Spleen (tissue), 11 donors: ENCODE results near the gene TRIM71. TPM values are rescaled to one million over a fixed set of nuclear protein-coding genes. Genes with fewer than 3 reads are reported as not detected.

Source experiments
- DNase-seq: peaks from one replicate; pipeline ENCODE4 v3.0.0-alpha.2; 2020
- H3K27ac ChIP-seq, 8 donors: fragments of 200-600 bp; sonication (generic) in 7 of 8; 1 replicate in 4 of 8; 2 replicates in 4 of 8; pipeline versions ENCODE4 v1.5.0 to v1.8.0; 2016 to 2021; ENCODE audit warnings: inconsistent platforms in 4 of 8, mild to moderate bottlenecking in 4 of 8, moderate library complexity in 1 of 8
- H3K27me3 ChIP-seq, 7 donors: fragments of 200-600 bp; sonication (generic) in 6 of 7; replicated peaks in 1 of 7; 1 replicate in 4 of 7; 2 replicates in 3 of 7; pipeline versions ENCODE4 v1.5.0 to v1.8.0; 2016 to 2021; ENCODE audit warnings: inconsistent platforms in 3 of 7, mild to moderate bottlenecking in 1 of 7
- H3K36me3 ChIP-seq, 6 donors: fragments of 200-600 bp; sonication (generic) in 5 of 6; 1 replicate in 4 of 6; 2 replicates in 2 of 6; pipeline versions ENCODE4 v1.5.0 to v1.8.0; 2016 to 2021; ENCODE audit warnings: inconsistent platforms in 2 of 6
- H3K4me1 ChIP-seq, 6 donors: fragments of 200-600 bp; sonication (generic) in 5 of 6; 1 replicate in 3 of 6; 2 replicates in 3 of 6; pipeline versions ENCODE4 v1.5.0 to v1.8.0; 2016 to 2021; ENCODE audit warnings: inconsistent platforms in 3 of 6
- H3K4me3 ChIP-seq, 8 donors: fragments of 200-600 bp; sonication (generic) in 7 of 8; 1 replicate in 4 of 8; 2 replicates in 4 of 8; pipeline versions ENCODE4 v1.5.0 to v1.8.0; 2016 to 2021; ENCODE audit warnings: inconsistent platforms in 4 of 8, mild to moderate bottlenecking in 4 of 8, moderate library complexity in 2 of 8
- H3K9me3 ChIP-seq, 8 donors: fragments of 200-600 bp; sonication (generic) in 7 of 8; 1 replicate in 4 of 8; 2 replicates in 4 of 8; pipeline versions ENCODE4 v1.5.0 to v1.8.0; 2016 to 2021; ENCODE audit warnings: inconsistent platforms in 4 of 8
- POLR2A ChIP-seq, 3 donors: fragments of 450-650 bp; IDR thresholded peaks; one replicate each; pipeline ENCODE4 v1.5.1; 2017; ENCODE audit warnings: antibody characterized with exemption in 3 of 3, mild to moderate bottlenecking in 1 of 3
- POLR2AphosphoS5 ChIP-seq, 3 donors: sonication (generic); formaldehyde crosslinking; IDR thresholded peaks; one replicate each; pipeline ENCODE4 v1.5.1; 2017; ENCODE audit warnings: antibody characterized with exemption in 3 of 3
- WGBS, 5 donors: extraction: QIAGEN DNeasy Blood & Tissue Kit in 3 of 5; methylation state at CpG; one replicate each; pipeline versions ENCODE4 v1.1.5 to v1.1.7; 2013 to 2018; 5-methylcytosine and 5-hydroxymethylcytosine counted together
- intact Hi-C: fragments of 100-400 bp; cut with DNase I; formaldehyde crosslinking; loops from one replicate; pipeline ENCODE4 v1.15.0; 2023; ENCODE audit warnings: low total_unique reads
- polyA plus RNA-seq, 3 donors: library from polyadenylated mRNA; stranded (reverse); fragments of 200-250 nt; gene quantifications; one replicate each; pipeline ENCODE4 v1.2.1, GENCODE V29; 2013
- total RNA-seq, 7 donors: library from RNA; depleted of rRNA in 3 of 7; stranded (reverse); fragments of >200 nt in 3 of 7; fragmentation: NEBNext Ultra II Directional in 4 of 7; extraction: Animal tissue kit (Norgen Biotek cat#: 25700) in 4 of 7; gene quantifications; one replicate each; pipeline versions ENCODE4 v1.1.0 to v1.2.1, GENCODE V29; 2016 to 2021
- TF ChIP-seq, protein P1 (sequence below), 11 experiments: fragments of 200-600 bp in 7 of 11; fragments of 450-650 bp in 4 of 11; sonication (generic) in 4 of 11; IDR thresholded peaks in 8 of 11; conservative IDR thresholded peaks in 3 of 11; 1 replicate in 7 of 11; 2 replicates in 4 of 11; pipeline versions ENCODE4 v1.4.0 to v1.8.0; 2016 to 2021; ENCODE audit warnings: antibody characterized with exemption in 11 of 11, inconsistent platforms in 4 of 11, mild to moderate bottlenecking in 1 of 11
- donor health status: healthy with polysubstance abuse.
- donor health status: DM: no; HTN: no; CAD: no; lungs with moderate emphysema.
- donor health status: DM: no; HTN: no; CAD: no.
- donor health status: Bipolar disorder and iron deficiency.
- donor health status: healthy.
- donor health status: DM: no; HTN: no; CAD: no.
- donor health status: DM: yes; HTN: yes; CAD: no.

The TRIM71 gene
- total and polyA plus RNA-seq, 10 donors, result under 0.01 to 0.09 (median 0.03) TPM; not detected in 5

DNA sequence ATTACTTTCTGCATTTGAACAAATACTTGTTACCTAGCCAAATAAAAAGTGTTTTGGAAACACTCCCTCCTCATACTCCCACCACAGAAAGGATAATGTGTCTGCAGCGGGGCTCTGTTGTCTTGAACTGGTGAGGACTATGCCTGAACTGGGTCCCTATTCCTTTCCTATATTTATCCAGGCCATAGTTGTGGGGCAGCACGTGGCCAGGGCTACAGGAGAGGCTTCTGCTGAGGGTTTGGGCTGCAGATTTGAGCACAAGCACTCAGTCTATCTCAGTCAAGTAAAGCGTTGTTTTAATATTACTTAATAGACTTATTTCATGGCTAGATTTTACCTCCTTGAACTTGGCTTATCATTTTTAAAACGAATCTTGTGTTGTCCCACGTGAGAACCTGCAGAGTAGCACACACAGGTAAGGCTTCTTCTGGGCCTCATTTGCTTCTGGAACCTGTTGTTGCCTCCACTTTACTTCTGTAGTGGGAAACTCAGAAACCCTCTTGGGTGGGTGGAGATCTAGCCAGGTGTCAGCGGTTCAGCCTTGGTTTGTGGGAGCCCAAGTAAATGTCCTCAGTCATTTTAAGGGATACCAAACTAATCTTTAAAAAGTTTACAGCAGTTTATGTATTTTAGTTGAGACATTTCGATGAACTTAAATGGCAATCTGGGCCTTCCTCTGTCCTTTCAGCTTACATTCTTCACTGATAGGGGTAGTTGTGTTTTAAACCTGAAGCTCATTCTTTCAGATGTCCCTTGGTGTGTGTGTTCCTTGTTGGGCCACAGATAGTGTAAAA, 51.1 kb downstream of the TRIM71 start:
- H3K4me1 ChIP-seq, result peaks cover 0 to 9% (median 0%) of the 10 kb centered on the region in 6 donors
- H3K4me3 ChIP-seq, result no peak overlapping the region
- no peak for TF ChIP-seq POLR2AphosphoS5 (IDR thresholded peaks at IDR 0.05)
- no peak for TF ChIP-seq POLR2A (IDR thresholded peaks at IDR 0.05)
- TF ChIP-seq, protein P1, sequence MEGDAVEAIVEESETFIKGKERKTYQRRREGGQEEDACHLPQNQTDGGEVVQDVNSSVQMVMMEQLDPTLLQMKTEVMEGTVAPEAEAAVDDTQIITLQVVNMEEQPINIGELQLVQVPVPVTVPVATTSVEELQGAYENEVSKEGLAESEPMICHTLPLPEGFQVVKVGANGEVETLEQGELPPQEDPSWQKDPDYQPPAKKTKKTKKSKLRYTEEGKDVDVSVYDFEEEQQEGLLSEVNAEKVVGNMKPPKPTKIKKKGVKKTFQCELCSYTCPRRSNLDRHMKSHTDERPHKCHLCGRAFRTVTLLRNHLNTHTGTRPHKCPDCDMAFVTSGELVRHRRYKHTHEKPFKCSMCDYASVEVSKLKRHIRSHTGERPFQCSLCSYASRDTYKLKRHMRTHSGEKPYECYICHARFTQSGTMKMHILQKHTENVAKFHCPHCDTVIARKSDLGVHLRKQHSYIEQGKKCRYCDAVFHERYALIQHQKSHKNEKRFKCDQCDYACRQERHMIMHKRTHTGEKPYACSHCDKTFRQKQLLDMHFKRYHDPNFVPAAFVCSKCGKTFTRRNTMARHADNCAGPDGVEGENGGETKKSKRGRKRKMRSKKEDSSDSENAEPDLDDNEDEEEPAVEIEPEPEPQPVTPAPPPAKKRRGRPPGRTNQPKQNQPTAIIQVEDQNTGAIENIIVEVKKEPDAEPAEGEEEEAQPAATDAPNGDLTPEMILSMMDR (IDR thresholded peaks at IDR 0.05 in 8 of 11, conservative IDR thresholded peaks at IDR 0.05 in 3 of 11), result no peak

DNA sequence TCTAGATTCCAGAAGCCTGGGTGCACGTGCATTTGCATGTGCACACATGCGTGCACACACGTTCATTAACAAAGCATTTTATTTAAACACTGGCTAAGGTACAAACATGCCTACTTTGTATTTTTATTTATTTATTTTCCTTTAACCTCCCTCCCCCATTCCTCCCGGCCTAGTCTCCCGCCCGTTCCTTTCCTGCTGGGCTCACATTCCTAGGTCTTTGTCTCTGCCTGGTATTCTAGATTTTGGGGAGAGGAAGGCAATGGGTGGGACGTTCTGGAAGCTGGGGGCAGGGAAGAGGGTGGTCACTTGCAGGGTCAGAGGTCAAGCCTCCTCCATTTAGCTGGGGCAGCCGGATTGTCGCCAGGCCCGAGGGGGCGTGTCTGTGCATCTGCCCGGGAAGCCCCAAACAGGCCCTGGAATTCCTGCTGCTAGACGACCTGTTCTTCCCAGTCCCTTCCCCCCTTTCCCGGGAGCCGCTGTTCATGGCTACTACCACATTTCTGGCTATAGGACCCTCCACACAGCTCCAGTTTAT, 51.8 kb downstream of the TRIM71 start:
- H3K4me3 ChIP-seq, result no peak overlapping the region
- no peaks in the 10 kb centered on the region for H3K27me3 ChIP-seq
- DNase-seq, result no peak
- peaks cover 0 to 9% (median 0%) of the 10 kb centered on the region in 6 donors for H3K4me1 ChIP-seq
- 82 to 89% (median 85%) methylated on average over 15 of the region's 15 CpGs for WGBS, 5 donors
- H3K27ac ChIP-seq, result no peak overlapping the region
- H3K36me3 ChIP-seq, result no peaks in the 10 kb centered on the region
- no peak for TF ChIP-seq POLR2AphosphoS5 (IDR thresholded peaks at IDR 0.05)
- TF ChIP-seq, protein P1 (IDR thresholded peaks at IDR 0.05 in 8 of 11, conservative IDR thresholded peaks at IDR 0.05 in 3 of 11), result no peak
- TF ChIP-seq POLR2A (IDR thresholded peaks at IDR 0.05), result no peak
- intact Hi-C loops, result no loop called here
- no peaks in the 10 kb centered on the region for H3K9me3 ChIP-seq

More for the DNA sequence above, 51.1 kb downstream of the TRIM71 start:
- no peaks in the 10 kb centered on the region for H3K36me3 ChIP-seq
- H3K27ac ChIP-seq, result no peak overlapping the region
- intact Hi-C loops, result no loop called here
- H3K9me3 ChIP-seq, result no peaks in the 10 kb centered on the region
- no peak for DNase-seq
- 84 to 91% (median 88%) methylated on average over 7 of the region's 7 CpGs for WGBS, 5 donors
- no peaks in the 10 kb centered on the region for H3K27me3 ChIP-seq

DNA sequence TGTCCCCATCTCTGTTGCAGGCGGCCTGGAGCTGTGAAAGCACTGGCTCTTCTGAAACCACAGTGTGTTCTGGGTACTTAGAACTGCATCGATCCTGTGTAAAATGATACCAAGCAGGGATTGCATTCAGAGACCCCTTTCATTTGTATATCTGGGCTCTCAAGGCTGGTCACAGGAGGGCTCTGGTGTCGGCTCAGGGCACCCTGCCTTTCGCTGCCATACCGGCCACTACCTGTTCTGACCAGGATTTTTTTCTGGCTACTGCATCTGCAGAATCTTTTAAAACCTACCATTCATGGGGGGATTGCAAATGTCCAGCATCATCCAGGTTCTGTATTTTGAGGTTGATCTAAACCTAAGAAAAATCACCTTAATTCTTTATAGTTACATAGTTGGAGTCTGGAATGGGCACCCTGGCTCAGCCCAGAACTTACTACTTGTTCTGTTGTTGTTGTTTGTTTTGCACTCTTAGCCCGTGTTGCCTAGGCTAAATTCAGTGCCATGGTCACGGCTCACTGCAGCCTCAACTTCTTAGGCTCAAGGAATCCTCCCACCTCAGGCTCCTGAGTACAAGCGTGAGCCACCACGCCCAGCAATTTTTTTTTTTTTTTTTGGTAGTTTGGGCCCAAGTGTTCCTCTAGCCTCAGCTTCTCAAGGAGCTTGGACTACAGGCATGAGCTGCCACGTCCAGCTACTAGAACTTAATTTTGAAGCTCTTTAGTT, 52.7 kb downstream of the TRIM71 start:
- 85 to 92% (median 88%) methylated on average over 10 of the region's 10 CpGs for WGBS, 5 donors

More for the DNA sequence above, 52.7 kb downstream of the TRIM71 start:
- no peak overlapping the region for H3K4me3 ChIP-seq
- intact Hi-C loops, result no loop called here
- H3K9me3 ChIP-seq, result no peaks in the 10 kb centered on the region
- no peaks in the 10 kb centered on the region for H3K36me3 ChIP-seq
- H3K27ac ChIP-seq, result no peak overlapping the region
- peaks cover 0 to 9% (median 0%) of the 10 kb centered on the region in 6 donors for H3K4me1 ChIP-seq
- no peaks in the 10 kb centered on the region for H3K27me3 ChIP-seq
- TF ChIP-seq POLR2AphosphoS5 (IDR thresholded peaks at IDR 0.05) (no peak), POLR2A (IDR thresholded peaks at IDR 0.05) (no peak)
- TF ChIP-seq, protein P1 (IDR thresholded peaks at IDR 0.05 in 8 of 11, conservative IDR thresholded peaks at IDR 0.05 in 3 of 11), result no peak
- DNase-seq, result no peak
